ENCODE results near the gene SPRR4. TPM values are rescaled to one million over a fixed set of nuclear protein-coding genes. Genes with fewer than 3 reads are reported as not detected.

The SPRR4 gene
- total RNA-seq, 2 experiments from 2014 or later, result not detected

DNA sequence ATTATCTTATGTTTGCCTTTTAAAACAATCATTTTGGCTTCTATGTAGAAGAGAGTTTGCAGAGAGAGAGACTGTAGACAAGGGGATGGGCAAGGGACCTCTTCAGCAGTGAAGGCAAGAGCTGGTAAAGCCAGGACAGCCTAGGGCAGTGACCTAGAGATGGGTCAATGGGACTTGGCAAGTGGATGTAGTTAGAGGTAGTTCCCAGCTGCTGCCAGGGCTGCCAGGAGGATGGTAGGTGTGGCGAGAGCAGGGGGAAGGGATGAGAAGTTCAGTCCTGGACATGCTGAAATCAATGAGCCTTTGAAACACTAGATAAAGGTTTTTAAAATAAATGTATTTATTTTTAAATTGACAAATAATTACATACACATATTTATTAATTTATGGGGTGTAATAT lies 29.8 kb upstream of the SPRR4 start:
- no peak for DNase-seq (ENCODE audit: low spot score)
- no peak for TF ChIP-seq EZH2phosphoT487 (IDR thresholded peaks at IDR 0.05; ENCODE audit: borderline replicate concordance, low read depth, low read length)
- TF ChIP-seq CTCF (conservative IDR thresholded peaks at IDR 0.05; ENCODE audit: low read length), result no peak
- ChIA-PET POLR2A (no interaction called here), CTCF (ENCODE audit: unreplicated experiment) (no interaction called here)
- Histone ChIP-seq H3K4me3 (ENCODE audit: low read depth, low read length, poor library complexity, severe bottlenecking) (no peak overlapping the region), H3K9me3 (ENCODE audit: low read length) (no peaks in the 10 kb centered on the region), H3K36me3 (ENCODE audit: insufficient read depth, low read length) (no peaks in the 10 kb centered on the region), H3K4me2 (ENCODE audit: low read length) (no peak overlapping the region), H3K9me2 (ENCODE audit: insufficient read depth, low read length) (no peaks in the 10 kb centered on the region), H3K79me2 (ENCODE audit: insufficient read depth, low read depth, low read length) (no peaks in the 10 kb centered on the region), H2AFZ (ENCODE audit: low read length) (no peak overlapping the region), H3K27ac (ENCODE audit: low read depth, low read length, poor library complexity, severe bottlenecking) (no peak overlapping the region), H4K20me1 (ENCODE audit: insufficient read depth, low read length) (no peaks in the 10 kb centered on the region), H3K4me1 (ENCODE audit: insufficient read depth, low read length, poor library complexity, severe bottlenecking) (no peaks in the 10 kb centered on the region)
- intact Hi-C loops (cut with micrococcal nuclease; ENCODE audit: unreplicated experiment), result no loop called here
- BruUV-seq (replicated peaks), result no TSS peak

- no peak overlapping the region for H3K27ac ChIP-seq (ENCODE audit: low read depth, low read length, poor library complexity, severe bottlenecking)
- H3K4me1 ChIP-seq (ENCODE audit: insufficient read depth, low read length, poor library complexity, severe bottlenecking), result no peaks in the 10 kb centered on the region
- H2AFZ ChIP-seq (ENCODE audit: low read length), result no peak overlapping the region
- no peaks in the 10 kb centered on the region for H4K20me1 ChIP-seq (ENCODE audit: insufficient read depth, low read length)
- CTCF ChIA-PET (ENCODE audit: unreplicated experiment), result no interaction called here
- intact Hi-C loops (cut with micrococcal nuclease; ENCODE audit: unreplicated experiment), result no loop called here
- no TSS peak for BruUV-seq (replicated peaks)
- TF ChIP-seq CTCF (conservative IDR thresholded peaks at IDR 0.05; ENCODE audit: low read length), result no peak
- TF ChIP-seq EZH2phosphoT487 (IDR thresholded peaks at IDR 0.05; ENCODE audit: borderline replicate concordance, low read depth, low read length), result no peak
- H3K79me2 ChIP-seq (ENCODE audit: insufficient read depth, low read depth, low read length), result no peaks in the 10 kb centered on the region
- H3K9me2 ChIP-seq (ENCODE audit: insufficient read depth, low read length), result no peaks in the 10 kb centered on the region
- POLR2A ChIA-PET, result no interaction called here
- no peaks in the 10 kb centered on the region for H3K36me3 ChIP-seq (ENCODE audit: insufficient read depth, low read length)
- no peak overlapping the region for H3K4me2 ChIP-seq (ENCODE audit: low read length)
- H3K4me3 ChIP-seq (ENCODE audit: low read depth, low read length, poor library complexity, severe bottlenecking), result no peak overlapping the region
- no peak for DNase-seq (ENCODE audit: low spot score)
- no peaks in the 10 kb centered on the region for H3K9me3 ChIP-seq (ENCODE audit: low read length)
Observed at GRCh38 chr1:152941037-152941711, 29.3 kb upstream of the SPRR4 start.

- H3K4me1 ChIP-seq (ENCODE audit: insufficient read depth, low read length, poor library complexity, severe bottlenecking), result no peaks in the 10 kb centered on the region
- no peaks in the 10 kb centered on the region for H3K9me2 ChIP-seq (ENCODE audit: insufficient read depth, low read length)
- no peak for DNase-seq (ENCODE audit: low spot score)
- no peak for TF ChIP-seq CTCF (conservative IDR thresholded peaks at IDR 0.05; ENCODE audit: low read length)
- no peak for TF ChIP-seq EZH2phosphoT487 (IDR thresholded peaks at IDR 0.05; ENCODE audit: borderline replicate concordance, low read depth, low read length)
- BruUV-seq (replicated peaks), result no TSS peak
- H4K20me1 ChIP-seq (ENCODE audit: insufficient read depth, low read length), result no peaks in the 10 kb centered on the region
- no peaks in the 10 kb centered on the region for H3K36me3 ChIP-seq (ENCODE audit: insufficient read depth, low read length)
- no peak overlapping the region for H3K4me3 ChIP-seq (ENCODE audit: low read depth, low read length, poor library complexity, severe bottlenecking)
- ChIA-PET CTCF (ENCODE audit: unreplicated experiment) (no interaction called here), POLR2A (interaction anchor here (0.5 kb wide), 1 partner anchor 19 kb away, joined by 5 read pairs; no protein-coding TSS in a partner anchor)
- H2AFZ ChIP-seq (ENCODE audit: low read length), result no peak overlapping the region
- intact Hi-C loops (cut with micrococcal nuclease; ENCODE audit: unreplicated experiment), result no loop called here
- no peak overlapping the region for H3K27ac ChIP-seq (ENCODE audit: low read depth, low read length, poor library complexity, severe bottlenecking)
- H3K4me2 ChIP-seq (ENCODE audit: low read length), result no peak overlapping the region
- no peaks in the 10 kb centered on the region for H3K9me3 ChIP-seq (ENCODE audit: low read length)
- no peaks in the 10 kb centered on the region for H3K79me2 ChIP-seq (ENCODE audit: insufficient read depth, low read depth, low read length)
Observed at GRCh38 chr1:152942161-152942560, 28.3 kb upstream of the SPRR4 start.
